Measurements from ENCODE around the gene BBS1. TPM values are rescaled to one million over a fixed set of nuclear protein-coding genes. Genes with fewer than 3 reads are reported as not detected.

The BBS1 gene
- total RNA-seq, 1 donor from 2014 or later, result 18.8 TPM

DNA sequence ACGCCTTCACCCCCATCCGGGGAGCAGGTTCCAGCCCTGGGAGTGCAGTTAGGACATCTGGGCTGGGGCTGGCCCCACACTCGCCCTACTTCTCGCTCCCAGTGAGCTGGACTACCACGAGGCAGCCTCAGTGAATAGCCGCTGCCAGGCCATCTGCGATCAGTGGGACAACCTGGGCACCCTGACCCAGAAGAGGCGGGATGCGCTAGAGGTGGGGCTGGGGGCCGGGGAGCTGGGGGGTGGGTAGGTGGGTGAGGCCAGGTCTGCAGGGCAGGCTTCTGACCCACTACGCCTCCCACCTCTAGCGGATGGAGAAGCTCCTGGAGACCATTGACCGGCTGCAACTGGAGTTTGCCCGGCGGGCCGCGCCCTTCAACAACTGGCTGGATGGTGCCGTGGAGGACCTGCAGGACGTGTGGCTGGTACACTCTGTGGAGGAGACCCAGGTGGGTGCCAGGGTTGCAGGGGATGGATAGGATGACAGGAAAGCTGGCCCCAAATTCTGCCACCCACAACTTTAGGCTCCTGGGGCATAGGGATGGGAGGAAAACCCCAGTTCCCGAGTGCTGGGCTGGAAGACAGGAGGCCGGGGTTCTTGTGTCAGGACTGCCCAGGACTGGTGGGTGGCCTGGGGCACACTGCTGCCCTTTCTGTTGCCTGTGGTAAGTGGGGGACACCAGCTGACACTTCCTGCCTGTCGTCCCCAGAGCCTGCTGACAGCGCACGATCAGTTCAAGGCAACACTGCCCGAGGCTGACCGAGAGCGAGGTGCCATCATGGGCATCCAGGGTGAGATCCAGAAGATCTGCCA is 49.6 kb downstream of the BBS1 start:
- Histone ChIP-seq H3K9ac (ENCODE audit: low read length) (no peak overlapping the region), H3K4me3 (ENCODE audit: insufficient read depth, low read depth, low read length) (no peak overlapping the region), H3K9me3 (ENCODE audit: insufficient read depth, low read depth, low read length) (no peaks in the 10 kb centered on the region), H4K20me1 (ENCODE audit: insufficient read depth, low read length) (no peaks in the 10 kb centered on the region), H3K4me1 (ENCODE audit: insufficient read depth, low read length) (no peaks in the 10 kb centered on the region), H3K4me2 (ENCODE audit: low read length) (no peak overlapping the region), H3K36me3 (ENCODE audit: insufficient read depth, low read length) (no peaks in the 10 kb centered on the region), H3K27me3 (ENCODE audit: insufficient read depth, low read length) (peaks cover 2% of the 10 kb centered on the region), H3K79me2 (ENCODE audit: insufficient read depth, low read length) (no peaks in the 10 kb centered on the region), H2AFZ (ENCODE audit: low read depth, low read length) (no peak overlapping the region), H3K27ac (ENCODE audit: low read depth, low read length) (no peak overlapping the region)
- Mint-ChIP-seq H3K36me3 (ENCODE audit: low read depth, unreplicated experiment) (no peaks in the 10 kb centered on the region), H3K27ac (ENCODE audit: unreplicated experiment) (no peak overlapping the region), H3K27me3 (ENCODE audit: low read depth, unreplicated experiment) (peaks cover 26% of the 10 kb centered on the region), H3K4me3 (ENCODE audit: unreplicated experiment) (no peak overlapping the region), H3K9me3 (ENCODE audit: unreplicated experiment) (peaks cover 2% of the 10 kb centered on the region), H3K4me1 (ENCODE audit: low read depth, unreplicated experiment) (peaks cover 4% of the 10 kb centered on the region)
- DNase-seq (ENCODE audit: low read depth), result no peak
- FAIRE-seq, result no peak
- no peak for TF ChIP-seq CTCF (IDR thresholded peaks at IDR 0.05; ENCODE audit: insufficient read depth, low read depth, low read length)
- no peak for TF ChIP-seq EZH2 (IDR thresholded peaks at IDR 0.05; ENCODE audit: insufficient read depth, low read length)

- no peak overlapping the region for H3K4me2 ChIP-seq (ENCODE audit: low read length)
- TF ChIP-seq EZH2 (IDR thresholded peaks at IDR 0.05; ENCODE audit: insufficient read depth, low read length) (no peak), CTCF (IDR thresholded peaks at IDR 0.05; ENCODE audit: insufficient read depth, low read depth, low read length) (no peak)
- no peak overlapping the region for H3K4me3 ChIP-seq (ENCODE audit: insufficient read depth, low read depth, low read length)
- peaks cover 2% of the 10 kb centered on the region for H3K27me3 ChIP-seq (ENCODE audit: insufficient read depth, low read length)
- peaks cover 5% of the 10 kb centered on the region for H3K9me3 Mint-ChIP-seq (ENCODE audit: unreplicated experiment)
- H3K36me3 ChIP-seq (ENCODE audit: insufficient read depth, low read length), result no peaks in the 10 kb centered on the region
- no peaks in the 10 kb centered on the region for H3K79me2 ChIP-seq (ENCODE audit: insufficient read depth, low read length)
- H3K4me1 ChIP-seq (ENCODE audit: insufficient read depth, low read length), result no peaks in the 10 kb centered on the region
- DNase-seq (ENCODE audit: low read depth) (no peak), FAIRE-seq (no peak)
- H3K27ac Mint-ChIP-seq (ENCODE audit: unreplicated experiment), result no peak overlapping the region
- H3K36me3 Mint-ChIP-seq (ENCODE audit: low read depth, unreplicated experiment), result no peaks in the 10 kb centered on the region
- no peak overlapping the region for H3K27ac ChIP-seq (ENCODE audit: low read depth, low read length)
- H2AFZ ChIP-seq (ENCODE audit: low read depth, low read length), result no peak overlapping the region
- no peaks in the 10 kb centered on the region for H4K20me1 ChIP-seq (ENCODE audit: insufficient read depth, low read length)
- no peaks in the 10 kb centered on the region for H3K9me3 ChIP-seq (ENCODE audit: insufficient read depth, low read depth, low read length)
- H3K4me1 Mint-ChIP-seq (ENCODE audit: low read depth, unreplicated experiment), result peaks cover 5% of the 10 kb centered on the region
- H3K9ac ChIP-seq (ENCODE audit: low read length), result no peak overlapping the region
- H3K4me3 Mint-ChIP-seq (ENCODE audit: unreplicated experiment), result no peak overlapping the region
- peaks cover 28% of the 10 kb centered on the region for H3K27me3 Mint-ChIP-seq (ENCODE audit: low read depth, unreplicated experiment)
These were observed 50.9 kb downstream of the BBS1 start for GRCh38 chr11:66561178-66561974.

- Mint-ChIP-seq H3K27ac (ENCODE audit: unreplicated experiment) (no peak overlapping the region), H3K27me3 (ENCODE audit: low read depth, unreplicated experiment) (peaks cover 29% of the 10 kb centered on the region), H3K36me3 (ENCODE audit: low read depth, unreplicated experiment) (no peaks in the 10 kb centered on the region), H3K4me1 (ENCODE audit: low read depth, unreplicated experiment) (peaks cover 5% of the 10 kb centered on the region), H3K9me3 (ENCODE audit: unreplicated experiment) (peaks cover 5% of the 10 kb centered on the region), H3K4me3 (ENCODE audit: unreplicated experiment) (no peak overlapping the region)
- Histone ChIP-seq H3K4me1 (ENCODE audit: insufficient read depth, low read length) (no peaks in the 10 kb centered on the region), H3K4me2 (ENCODE audit: low read length) (no peak overlapping the region), H4K20me1 (ENCODE audit: insufficient read depth, low read length) (no peaks in the 10 kb centered on the region), H3K9ac (ENCODE audit: low read length) (no peak overlapping the region), H3K27me3 (ENCODE audit: insufficient read depth, low read length) (peaks cover 2% of the 10 kb centered on the region), H3K4me3 (ENCODE audit: insufficient read depth, low read depth, low read length) (no peak overlapping the region), H3K79me2 (ENCODE audit: insufficient read depth, low read length) (no peaks in the 10 kb centered on the region), H3K27ac (ENCODE audit: low read depth, low read length) (no peak overlapping the region), H3K9me3 (ENCODE audit: insufficient read depth, low read depth, low read length) (no peaks in the 10 kb centered on the region), H3K36me3 (ENCODE audit: insufficient read depth, low read length) (no peaks in the 10 kb centered on the region), H2AFZ (ENCODE audit: low read depth, low read length) (no peak overlapping the region)
- no peak for TF ChIP-seq CTCF (IDR thresholded peaks at IDR 0.05; ENCODE audit: insufficient read depth, low read depth, low read length)
- no peak for TF ChIP-seq EZH2 (IDR thresholded peaks at IDR 0.05; ENCODE audit: insufficient read depth, low read length)
- FAIRE-seq, result no peak
- no peak for DNase-seq (ENCODE audit: low read depth)
These were observed 51.5 kb downstream of the BBS1 start for GRCh38 chr11:66561975-66562248.

Data from astrocyte (in vitro differentiated cells and primary cell).